Measurements from ENCODE around the gene NSL1. TPM values are rescaled to one million over a fixed set of nuclear protein-coding genes. Genes with fewer than 3 reads are reported as not detected.
A peak's percentile ranks its signal among the peaks of the same experiment; 100 is the strongest.

The NSL1 gene
- total RNA-seq, 5 donors from 2014 or later (not counting 1 experiment from before 2014, with no cell fraction given), result 24.2 to 37.8 (median 29.7) TPM

GRCh38 chr1:212749821-212750535, 41.6 kb downstream of the NSL1 start:
- CTCF ChIA-PET, result interaction anchor here (0.6 to 1.7 kb wide), 12 partner anchors 8 to 107 kb away, joined by 3 to 5 read pairs (median 4); no protein-coding TSS in a partner anchor
- POLR2A ChIA-PET, result no interaction called here
- H3K36me3 ChIP-seq (ENCODE audit: control insufficient read depth in 2 of 2, extremely low read depth in 1 of 2, insufficient read depth in 1 of 2, low read length in 1 of 2), result no peaks in the 10 kb centered on the region
- Mint-ChIP-seq H3K27me3 (no peaks in the 10 kb centered on the region), H3K4me3 (peak overlapping the region in 1 of 3 donors; percentile 47), H3K4me1 (peaks cover 49 to 51% (median 51%) of the 10 kb centered on the region in 3 donors), H3K9me3 (no peaks in the 10 kb centered on the region), H3K36me3 (no peaks in the 10 kb centered on the region), H3K27ac (peak overlapping the region; percentile 80 to 87)
- peak in 2 of 4 experiments; percentile 48 to 71 for ATAC-seq (replicated peaks in 1 of 4)
- H3K4me3 ChIP-seq (ENCODE audit: control insufficient read depth in 1 of 2, extremely low read depth in 1 of 2, low read length in 1 of 2), result peak overlapping the region in 1 of 2 donors; percentile 19
- H3K4me1 ChIP-seq (ENCODE audit: control insufficient read depth in 1 of 2, extremely low read depth in 1 of 2, insufficient read depth in 2 of 2, low read length in 2 of 2), result peaks cover 21 to 36% of the 10 kb centered on the region in 2 experiments
- H3K27me3 ChIP-seq (replicated peaks in 1 of 2; ENCODE audit: control insufficient read depth in 2 of 2, extremely low read depth in 1 of 2, insufficient read depth in 2 of 2, low read length in 1 of 2), result no peaks in the 10 kb centered on the region
- 29% methylated on average over 4 of the region's 4 CpGs for WGBS (ENCODE audit: insufficient coverage)
- peak in 3 of 35 experiments; percentile 15 to 60 (median 17) for DNase-seq
- no peaks in the 10 kb centered on the region for H3K9me3 ChIP-seq
- H3K27ac ChIP-seq (ENCODE audit: low read length), result peak overlapping the region; percentile 11

DNA sequence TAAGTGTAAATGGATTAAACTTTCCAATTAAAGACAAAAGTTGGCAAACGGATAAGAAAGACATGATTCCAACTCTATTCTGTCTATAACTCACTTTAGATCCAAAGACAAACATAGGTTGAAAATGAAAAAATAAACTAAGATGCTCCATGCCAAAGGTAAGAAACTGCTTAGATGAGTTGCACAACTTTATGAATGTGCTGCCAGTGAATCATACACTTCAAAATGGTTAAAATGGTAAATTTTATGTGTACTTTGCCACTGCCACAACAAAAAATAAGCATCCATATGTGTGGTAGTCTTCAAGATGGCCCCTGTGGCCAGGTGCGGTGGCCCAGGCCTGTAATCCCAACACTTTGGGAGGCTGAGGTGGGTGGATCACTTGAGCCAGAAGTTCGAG, 45.0 kb downstream of the NSL1 start:
- no CpG with 5 or more reads among the region's 3 CpGs for WGBS (ENCODE audit: insufficient coverage)
- H3K4me1 ChIP-seq (ENCODE audit: control insufficient read depth in 1 of 2, extremely low read depth in 1 of 2, insufficient read depth in 2 of 2, low read length in 2 of 2), result peaks cover 11 to 25% of the 10 kb centered on the region in 2 experiments
- DNase-seq (no peak), ATAC-seq (replicated peaks in 1 of 4) (no peak)
- no peaks in the 10 kb centered on the region for H3K9me3 Mint-ChIP-seq
- no peaks in the 10 kb centered on the region for H3K27me3 ChIP-seq (replicated peaks in 1 of 2; ENCODE audit: control insufficient read depth in 2 of 2, extremely low read depth in 1 of 2, insufficient read depth in 2 of 2, low read length in 1 of 2)
- CTCF ChIA-PET, result interaction anchor here in 1 of 2 donors (0.7 to 1.0 kb wide), 3 partner anchors 11 to 381 kb away, joined by 3 to 4 read pairs (median 3); no protein-coding TSS in a partner anchor
- no peaks in the 10 kb centered on the region for H3K36me3 ChIP-seq (ENCODE audit: control insufficient read depth in 2 of 2, extremely low read depth in 1 of 2, insufficient read depth in 1 of 2, low read length in 1 of 2)
- H3K27ac ChIP-seq (ENCODE audit: low read length), result no peak overlapping the region
- peaks cover 4% of the 10 kb centered on the region for H3K36me3 Mint-ChIP-seq
- H3K4me3 Mint-ChIP-seq, result no peak overlapping the region
- no peak overlapping the region for H3K4me3 ChIP-seq (ENCODE audit: control insufficient read depth in 1 of 2, extremely low read depth in 1 of 2, low read length in 1 of 2)
- no peaks in the 10 kb centered on the region for H3K9me3 ChIP-seq
- peak overlapping the region; percentile 2 to 49 for H3K27ac Mint-ChIP-seq
- POLR2A ChIA-PET, result interaction anchor here in 1 of 2 donors (0.6 kb wide), 1 partner anchor 23 kb away, joined by 5 read pairs; no protein-coding TSS in a partner anchor
- H3K4me1 Mint-ChIP-seq, result peaks cover 34 to 41% (median 36%) of the 10 kb centered on the region in 3 donors
- H3K27me3 Mint-ChIP-seq, result no peaks in the 10 kb centered on the region

- H3K27ac ChIP-seq (ENCODE audit: low read length), result no peak overlapping the region
Observed at GRCh38 chr1:212745303-212745702, 46.3 kb downstream of the NSL1 start.

DNA sequence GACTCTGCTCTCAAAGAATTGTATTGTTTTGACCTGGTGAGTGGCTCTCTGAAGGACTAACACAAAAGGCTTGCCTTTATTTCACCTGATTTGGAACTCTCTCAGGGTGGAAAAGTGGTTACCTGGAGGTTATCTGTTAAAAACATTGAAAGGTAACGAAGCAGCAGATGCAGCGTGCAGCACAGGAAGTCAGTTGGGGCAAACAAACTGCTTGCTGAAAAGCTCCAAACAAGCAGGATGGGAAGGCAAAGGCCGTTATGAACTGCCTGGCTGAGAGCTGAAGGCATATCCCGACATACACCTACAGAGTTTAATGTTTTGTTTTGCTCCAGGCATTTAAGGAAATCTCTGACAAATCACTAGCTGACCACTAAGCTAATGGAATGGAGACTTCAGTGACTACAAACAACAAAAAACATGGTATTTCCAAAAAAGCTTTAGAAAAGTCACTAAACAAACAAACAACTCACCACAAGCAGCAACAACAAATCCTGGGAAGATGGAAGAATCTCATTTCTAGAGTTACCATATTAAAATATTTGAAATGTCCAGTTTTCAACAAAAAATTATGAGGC, 47.6 kb downstream of the NSL1 start:
- peak overlapping the region in 1 of 3 donors; percentile 40 for H3K4me3 Mint-ChIP-seq
- no peak overlapping the region for H3K4me3 ChIP-seq (ENCODE audit: control insufficient read depth in 1 of 2, extremely low read depth in 1 of 2, low read length in 1 of 2)

More at GRCh38 chr1:212745303-212745702, 46.3 kb downstream of the NSL1 start:
- Mint-ChIP-seq H3K9me3 (no peaks in the 10 kb centered on the region), H3K4me3 (no peak overlapping the region), H3K4me1 (peaks cover 28 to 37% (median 33%) of the 10 kb centered on the region in 3 donors), H3K27me3 (no peaks in the 10 kb centered on the region), H3K36me3 (peaks cover 9% of the 10 kb centered on the region), H3K27ac (no peak overlapping the region)
- Histone ChIP-seq H3K36me3 (ENCODE audit: control insufficient read depth in 2 of 2, extremely low read depth in 1 of 2, insufficient read depth in 1 of 2, low read length in 1 of 2) (no peaks in the 10 kb centered on the region), H3K9me3 (no peaks in the 10 kb centered on the region), H3K4me3 (ENCODE audit: control insufficient read depth in 1 of 2, extremely low read depth in 1 of 2, low read length in 1 of 2) (no peak overlapping the region), H3K27me3 (replicated peaks in 1 of 2; ENCODE audit: control insufficient read depth in 2 of 2, extremely low read depth in 1 of 2, insufficient read depth in 2 of 2, low read length in 1 of 2) (no peaks in the 10 kb centered on the region), H3K4me1 (ENCODE audit: control insufficient read depth in 1 of 2, extremely low read depth in 1 of 2, insufficient read depth in 2 of 2, low read length in 2 of 2) (peaks cover 9 to 22% of the 10 kb centered on the region in 2 experiments)
- CTCF ChIA-PET, result interaction anchor here in 1 of 2 donors (1.7 kb wide), 1 partner anchor 80 kb away, joined by 4 read pairs; no protein-coding TSS in a partner anchor
- ATAC-seq (replicated peaks in 1 of 4), result no peak
- DNase-seq, result no peak
- POLR2A ChIA-PET, result no interaction called here

DNA sequence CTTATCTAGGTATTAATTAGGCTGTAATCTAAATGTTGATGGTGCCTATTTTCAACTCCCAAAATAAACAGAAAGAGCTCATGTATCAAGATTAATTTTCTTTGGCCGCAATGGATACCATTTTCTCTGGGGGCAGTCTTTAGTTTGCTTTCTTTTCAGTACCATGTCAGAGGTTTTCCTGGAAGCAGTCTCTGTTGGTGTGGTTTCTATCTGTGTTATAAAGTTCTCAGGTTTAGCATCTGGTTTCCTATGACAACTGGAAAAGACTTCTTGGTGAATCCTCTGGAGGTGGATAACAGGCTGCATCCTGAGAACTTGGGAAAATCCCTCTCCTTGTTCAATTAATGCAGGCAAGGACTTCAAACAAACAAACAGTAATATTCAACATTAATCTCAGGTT, 53.2 kb downstream of the NSL1 start:
- Histone ChIP-seq H3K4me1 (ENCODE audit: control insufficient read depth in 1 of 2, extremely low read depth in 1 of 2, insufficient read depth in 2 of 2, low read length in 2 of 2) (peaks cover 0 to 5% of the 10 kb centered on the region in 2 experiments), H3K27me3 (replicated peaks in 1 of 2; ENCODE audit: control insufficient read depth in 2 of 2, extremely low read depth in 1 of 2, insufficient read depth in 2 of 2, low read length in 1 of 2) (no peaks in the 10 kb centered on the region), H3K27ac (ENCODE audit: low read length) (no peak overlapping the region), H3K36me3 (ENCODE audit: control insufficient read depth in 2 of 2, extremely low read depth in 1 of 2, insufficient read depth in 1 of 2, low read length in 1 of 2) (peaks cover 0 to 6% of the 10 kb centered on the region in 2 donors), H3K9me3 (no peaks in the 10 kb centered on the region), H3K4me3 (ENCODE audit: control insufficient read depth in 1 of 2, extremely low read depth in 1 of 2, low read length in 1 of 2) (no peak overlapping the region)
- no peaks in the 10 kb centered on the region for H3K27me3 Mint-ChIP-seq
- CTCF ChIA-PET, result interaction anchor here in 1 of 2 donors (0.6 to 0.7 kb wide), 3 partner anchors 15 to 763 kb away, joined by 3 read pairs; no protein-coding TSS in a partner anchor
- WGBS (ENCODE audit: insufficient coverage), result no CpG with 5 or more reads among the region's 1 CpG
- no peak overlapping the region for H3K4me3 Mint-ChIP-seq
- POLR2A ChIA-PET, result no interaction called here
- peaks cover 6 to 17% (median 12%) of the 10 kb centered on the region in 3 donors for H3K4me1 Mint-ChIP-seq
- H3K27ac Mint-ChIP-seq, result no peak overlapping the region
- DNase-seq (no peak), ATAC-seq (replicated peaks in 1 of 4) (no peak)
- peaks cover 32% of the 10 kb centered on the region for H3K36me3 Mint-ChIP-seq
- H3K9me3 Mint-ChIP-seq, result no peaks in the 10 kb centered on the region

More for the DNA sequence above, 47.6 kb downstream of the NSL1 start:
- H3K27me3 ChIP-seq (replicated peaks in 1 of 2; ENCODE audit: control insufficient read depth in 2 of 2, extremely low read depth in 1 of 2, insufficient read depth in 2 of 2, low read length in 1 of 2), result no peaks in the 10 kb centered on the region
- no peaks in the 10 kb centered on the region for H3K9me3 Mint-ChIP-seq
- H3K36me3 Mint-ChIP-seq, result peaks cover 9% of the 10 kb centered on the region
- DNase-seq (peak in 12 of 35 experiments; percentile 8 to 36 (median 20)), ATAC-seq (replicated peaks in 1 of 4) (peak; percentile 43 to 83 (median 68))
- peak overlapping the region; percentile 83 to 87 for H3K27ac Mint-ChIP-seq
- CTCF ChIA-PET, result interaction anchor here (0.6 to 1.7 kb wide), 5 partner anchors 10 to 1512 kb away, joined by 3 to 4 read pairs (median 3); no protein-coding TSS in a partner anchor
- H3K4me1 Mint-ChIP-seq, result peaks cover 19 to 25% (median 23%) of the 10 kb centered on the region in 3 donors
- no peaks in the 10 kb centered on the region for H3K9me3 ChIP-seq
- H3K27me3 Mint-ChIP-seq, result no peaks in the 10 kb centered on the region
- POLR2A ChIA-PET, result interaction anchor here in 1 of 2 donors (0.6 to 0.7 kb wide), 2 partner anchors 78 to 1818 kb away, joined by 3 to 4 read pairs; no protein-coding TSS in a partner anchor
- H3K36me3 ChIP-seq (ENCODE audit: control insufficient read depth in 2 of 2, extremely low read depth in 1 of 2, insufficient read depth in 1 of 2, low read length in 1 of 2), result peaks cover 0 to under 1% of the 10 kb centered on the region in 2 donors
- H3K4me1 ChIP-seq (ENCODE audit: control insufficient read depth in 1 of 2, extremely low read depth in 1 of 2, insufficient read depth in 2 of 2, low read length in 2 of 2), result peaks cover 0 to 10% of the 10 kb centered on the region in 2 experiments
- H3K27ac ChIP-seq (ENCODE audit: low read length), result no peak overlapping the region
- WGBS (ENCODE audit: insufficient coverage), result 65% methylated on average over 2 of the region's 4 CpGs

DNA sequence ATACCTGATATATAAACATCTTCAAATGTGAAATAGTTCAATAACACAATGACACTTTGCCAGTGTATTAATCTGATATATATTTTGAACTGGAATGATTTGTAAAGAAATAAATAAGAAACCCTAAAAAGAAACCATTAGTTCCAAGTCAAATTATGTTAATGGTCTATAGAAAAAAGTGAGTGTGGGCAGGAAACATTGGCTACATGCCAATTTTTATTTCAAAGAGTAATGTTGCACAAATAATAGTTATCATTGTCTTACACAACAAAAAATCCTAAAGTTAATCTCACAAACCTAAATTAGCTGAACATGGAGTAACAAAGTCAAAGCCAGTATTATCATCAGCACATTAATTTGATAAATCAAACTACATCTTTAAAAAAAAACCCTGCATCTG, 54.0 kb downstream of the NSL1 start:
- ChIA-PET POLR2A (interaction anchor here in 1 of 2 donors (0.6 kb wide), 1 partner anchor 20 kb away, joined by 3 read pairs; no protein-coding TSS in a partner anchor), CTCF (interaction anchor here in 1 of 2 donors (0.6 kb wide), 3 partner anchors 301 to 1121 kb away, joined by 3 to 9 read pairs (median 3); no protein-coding TSS in a partner anchor)
- H3K36me3 ChIP-seq (ENCODE audit: control insufficient read depth in 2 of 2, extremely low read depth in 1 of 2, insufficient read depth in 1 of 2, low read length in 1 of 2), result peaks cover 0 to 6% of the 10 kb centered on the region in 2 donors
- no peak for ATAC-seq (replicated peaks in 1 of 4)
- peaks cover 4 to 16% (median 11%) of the 10 kb centered on the region in 3 donors for H3K4me1 Mint-ChIP-seq
- H3K27me3 ChIP-seq (replicated peaks in 1 of 2; ENCODE audit: control insufficient read depth in 2 of 2, extremely low read depth in 1 of 2, insufficient read depth in 2 of 2, low read length in 1 of 2), result no peaks in the 10 kb centered on the region
- H3K36me3 Mint-ChIP-seq, result peaks cover 33% of the 10 kb centered on the region
- no peak overlapping the region for H3K27ac Mint-ChIP-seq
- no peak overlapping the region for H3K4me3 ChIP-seq (ENCODE audit: control insufficient read depth in 1 of 2, extremely low read depth in 1 of 2, low read length in 1 of 2)
- H3K27ac ChIP-seq (ENCODE audit: low read length), result no peak overlapping the region
- no peaks in the 10 kb centered on the region for H3K9me3 Mint-ChIP-seq
- H3K9me3 ChIP-seq, result no peaks in the 10 kb centered on the region
- no peak for DNase-seq
- H3K4me1 ChIP-seq (ENCODE audit: control insufficient read depth in 1 of 2, extremely low read depth in 1 of 2, insufficient read depth in 2 of 2, low read length in 2 of 2), result peaks cover 0 to 5% of the 10 kb centered on the region in 2 experiments
- no peaks in the 10 kb centered on the region for H3K27me3 Mint-ChIP-seq
- no peak overlapping the region for H3K4me3 Mint-ChIP-seq

Data from T-cell (primary cell).